OCI-LY3 (cell line): Measurements from ENCODE around the gene ARID1B.

Experiments
- EZH2phosphoT487 ChIP-seq: fragments of 200-600 bp; shearing (Covaris generic); IDR thresholded peaks from 2 replicates; pipeline ENCODE4 v1.6.1; 2018; ENCODE audit warnings: antibody characterized with exemption, mixed run types, low read depth
- TF ChIP-seq, protein P1 (sequence below): fragments of 200-600, 300-600 bp; sonication (generic); IDR thresholded peaks from 2 replicates; pipeline ENCODE4 v1.5.1; 2014; ENCODE audit warnings: antibody characterized with exemption, low read length, low read depth

DNA sequence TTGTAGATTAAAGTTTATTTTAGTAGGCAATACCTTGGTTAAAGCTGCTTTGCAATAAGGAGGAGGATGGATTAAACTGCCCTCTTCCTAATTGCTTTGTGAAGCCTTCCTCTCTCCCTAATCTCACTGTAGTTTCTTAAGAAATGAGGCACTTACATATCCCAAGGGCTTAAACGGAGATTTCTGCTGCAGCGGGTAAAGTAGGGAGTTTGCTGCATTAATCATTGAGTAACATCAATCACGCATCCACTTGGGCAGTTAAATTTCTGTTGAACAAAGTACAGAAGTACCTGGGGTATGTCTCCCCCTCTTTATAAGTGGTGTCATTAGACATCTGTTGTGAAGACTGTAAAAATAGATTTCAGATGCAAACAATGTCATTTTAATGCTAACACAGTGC is 29.5 kb upstream of the ARID1B start:
- TF ChIP-seq, protein P1, sequence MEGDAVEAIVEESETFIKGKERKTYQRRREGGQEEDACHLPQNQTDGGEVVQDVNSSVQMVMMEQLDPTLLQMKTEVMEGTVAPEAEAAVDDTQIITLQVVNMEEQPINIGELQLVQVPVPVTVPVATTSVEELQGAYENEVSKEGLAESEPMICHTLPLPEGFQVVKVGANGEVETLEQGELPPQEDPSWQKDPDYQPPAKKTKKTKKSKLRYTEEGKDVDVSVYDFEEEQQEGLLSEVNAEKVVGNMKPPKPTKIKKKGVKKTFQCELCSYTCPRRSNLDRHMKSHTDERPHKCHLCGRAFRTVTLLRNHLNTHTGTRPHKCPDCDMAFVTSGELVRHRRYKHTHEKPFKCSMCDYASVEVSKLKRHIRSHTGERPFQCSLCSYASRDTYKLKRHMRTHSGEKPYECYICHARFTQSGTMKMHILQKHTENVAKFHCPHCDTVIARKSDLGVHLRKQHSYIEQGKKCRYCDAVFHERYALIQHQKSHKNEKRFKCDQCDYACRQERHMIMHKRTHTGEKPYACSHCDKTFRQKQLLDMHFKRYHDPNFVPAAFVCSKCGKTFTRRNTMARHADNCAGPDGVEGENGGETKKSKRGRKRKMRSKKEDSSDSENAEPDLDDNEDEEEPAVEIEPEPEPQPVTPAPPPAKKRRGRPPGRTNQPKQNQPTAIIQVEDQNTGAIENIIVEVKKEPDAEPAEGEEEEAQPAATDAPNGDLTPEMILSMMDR: no peak
- TF ChIP-seq EZH2phosphoT487: no peak
